Activated CD8-positive, alpha-beta memory T cell treated with anti-CD3 and anti-CD28 coated beads, Interleukin-2, amount 50 U/mL, for 1 hour (primary cell): ENCODE measurements around the gene AP1AR.

Experiments
- DNase-seq: peaks from one replicate; pipeline ENCODE4 v3.0.0-alpha.2; 2020; ENCODE audit errors: extremely low read depth

Gene AP1AR

DNA sequence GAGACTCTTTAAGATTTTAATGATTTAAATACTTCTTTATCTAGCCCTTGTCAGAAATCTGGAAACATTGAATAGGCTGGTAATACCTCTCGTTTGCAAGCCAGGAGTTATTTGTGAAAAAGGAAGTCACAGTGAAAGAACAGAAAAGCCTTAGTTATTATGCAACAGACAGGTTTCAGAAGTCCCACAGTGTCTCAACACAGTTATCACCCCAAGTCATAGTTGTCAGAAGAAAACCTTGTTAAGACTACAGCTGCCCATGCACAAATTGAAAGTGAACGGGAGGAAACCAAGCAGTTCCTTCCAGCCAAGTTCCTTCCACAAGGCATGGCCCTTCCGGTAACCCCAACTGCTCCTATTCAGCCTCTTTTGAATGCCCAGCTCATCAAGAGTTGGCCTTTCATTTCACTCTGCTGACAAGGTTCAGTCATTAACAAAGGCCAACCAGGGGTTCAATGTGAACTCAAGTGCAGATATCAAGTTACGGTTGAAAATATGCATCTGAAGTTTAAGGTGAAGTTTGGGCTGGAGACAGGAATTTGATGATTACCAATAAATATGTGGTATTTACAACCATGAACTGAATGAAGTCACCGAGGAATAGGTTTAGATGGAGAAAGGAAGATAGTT is 81.1 kb downstream of the AP1AR start:
- no peak for DNase-seq

DNA sequence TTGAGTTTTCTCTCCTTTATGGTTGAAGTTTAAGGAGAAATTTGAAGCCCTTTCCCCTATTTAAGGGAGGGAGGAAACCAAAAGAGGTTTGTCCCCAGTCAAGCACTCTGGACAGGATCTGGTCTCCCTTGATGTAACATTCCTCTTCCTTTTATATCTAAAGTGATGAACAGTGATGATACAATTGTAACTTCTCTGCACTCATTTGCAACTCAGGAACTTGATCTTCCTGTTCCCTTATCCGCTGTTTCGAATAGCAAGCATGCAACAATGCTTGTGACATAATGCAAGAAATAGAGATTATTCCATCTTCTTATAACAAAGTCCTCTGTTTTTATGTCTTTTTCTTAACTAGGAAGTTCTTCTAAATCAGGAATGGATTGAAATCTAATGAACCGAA is 83.9 kb downstream of the AP1AR start:
- no peak for DNase-seq

DNA sequence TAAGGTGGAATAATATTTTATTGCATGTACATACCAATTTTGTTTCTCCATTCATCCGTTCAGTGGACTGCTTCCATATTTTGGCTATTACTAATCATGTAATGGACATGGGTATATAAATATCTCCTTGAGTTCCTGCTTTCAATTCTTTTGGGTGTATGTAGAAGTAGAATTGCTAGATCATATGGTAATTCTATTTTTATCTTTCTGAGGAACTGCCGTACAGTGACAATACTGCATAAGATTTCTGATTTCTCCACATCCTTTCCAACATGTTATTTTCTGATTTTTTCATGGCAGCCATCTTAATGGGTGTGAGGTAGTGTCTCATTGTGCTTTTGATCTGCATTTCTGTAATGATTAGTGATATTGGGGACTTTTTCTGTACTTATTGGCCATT is 84.8 kb downstream of the AP1AR start:
- no peak for DNase-seq

DNA sequence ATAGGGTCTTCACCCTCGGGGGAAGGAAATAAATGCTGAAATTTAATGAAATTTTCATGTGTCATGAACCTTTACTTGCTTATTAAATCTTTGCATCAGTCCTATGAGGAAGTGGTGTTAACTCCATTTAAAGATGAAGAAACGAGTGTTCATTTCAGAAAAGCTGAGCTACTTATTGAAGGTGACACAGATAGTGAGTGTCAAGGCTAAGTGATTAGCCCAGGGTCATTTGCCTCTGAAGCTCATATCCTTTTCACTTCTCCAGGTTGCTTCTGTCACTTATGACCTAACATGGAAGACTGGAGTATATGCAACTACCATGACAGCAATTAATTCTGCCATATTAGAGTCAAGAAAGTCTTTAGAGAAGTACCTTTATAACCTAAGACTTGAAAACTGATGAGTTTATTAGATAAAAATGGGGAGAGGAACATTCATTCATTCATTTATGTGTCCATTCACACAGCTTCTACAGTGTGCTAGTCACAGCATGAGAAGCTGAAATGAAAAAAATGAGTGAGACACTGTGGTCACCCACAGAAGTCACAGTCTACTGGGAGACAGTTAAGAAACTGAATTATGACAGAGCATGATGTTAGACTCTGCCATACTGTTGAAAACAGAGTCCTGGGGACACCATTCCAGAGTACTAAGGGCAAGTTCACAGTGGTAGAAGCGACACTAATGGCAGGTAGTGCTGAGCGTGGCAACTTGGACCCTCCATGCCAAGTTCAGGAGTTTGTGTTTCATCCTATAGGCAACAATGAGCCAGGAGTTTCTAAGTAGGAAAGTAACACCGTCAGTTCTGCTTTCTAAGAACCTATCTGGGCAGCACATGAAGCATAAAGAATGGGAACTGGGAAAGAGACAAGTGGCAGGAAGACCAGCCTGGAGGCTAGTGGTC is 86.9 kb downstream of the AP1AR start:
- no peak for DNase-seq
